ENCODE measurements around the gene PLPP3. TPM values are rescaled to one million over a fixed set of nuclear protein-coding genes. Genes with fewer than 3 reads are reported as not detected.
"Not testable (repeated sequence)": the region's sequence is repeated elsewhere in the genome, so short reads cannot be mapped to it uniquely, and the experiment has no call there.

PLPP3 gene
- total RNA-seq, 1 donor from 2014 or later: 4.6 TPM

GRCh38 chr1:56617141-56617540 is 37.8 kb upstream of the PLPP3 start:
- no peak overlapping the region for H3K27ac Mint-ChIP-seq
- no peak for ATAC-seq (ENCODE audit: low read depth)
- intact Hi-C loops (cut with micrococcal nuclease): no loop called here

GRCh38 chr1:56610770-56611169 is 31.4 kb upstream of the PLPP3 start:
- ATAC-seq (ENCODE audit: low read depth); intact Hi-C loops (cut with micrococcal nuclease); H3K4me1 Mint-ChIP-seq; CTCF ChIA-PET; POLR2A ChIA-PET; H3K9me3 Mint-ChIP-seq; H3K4me3 Mint-ChIP-seq; H3K36me3 Mint-ChIP-seq (ENCODE audit: low read depth); H3K27ac Mint-ChIP-seq; DNase-seq: not testable (repeated sequence)
- peaks cover 14% of the 10 kb centered on the region for H3K27me3 Mint-ChIP-seq

More at GRCh38 chr1:56617141-56617540, 37.8 kb upstream of the PLPP3 start:
- no peak for TF ChIP-seq CTCF (IDR thresholded peaks at IDR 0.05)
- DNase-seq: no peak
- no peaks in the 10 kb centered on the region for H3K36me3 Mint-ChIP-seq (ENCODE audit: low read depth)
- ChIA-PET POLR2A (no interaction called here), CTCF (no interaction called here)
- H3K27me3 Mint-ChIP-seq: peaks cover 8% of the 10 kb centered on the region
- no peaks in the 10 kb centered on the region for H3K4me1 Mint-ChIP-seq
- no peak overlapping the region for H3K4me3 Mint-ChIP-seq
- no peaks in the 10 kb centered on the region for H3K9me3 Mint-ChIP-seq

DNA sequence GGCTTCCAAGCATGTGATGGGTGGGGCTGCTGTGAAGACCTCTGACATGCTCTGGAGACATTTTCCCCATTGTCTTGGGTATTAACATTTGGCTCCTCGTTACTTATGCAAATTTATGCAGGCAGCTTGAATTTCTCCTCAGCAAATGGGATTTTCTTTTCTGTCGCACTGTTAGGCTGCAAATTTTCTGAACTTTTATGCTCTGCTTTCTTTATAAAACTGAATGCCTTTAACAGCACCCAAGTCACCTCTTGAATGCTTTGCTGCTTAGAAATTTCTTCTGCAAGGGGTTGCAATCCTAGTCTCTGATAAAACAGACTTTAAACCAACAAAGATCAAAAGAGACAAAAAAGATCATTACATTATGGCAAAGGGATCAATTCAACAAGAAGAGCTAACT is 30.7 kb upstream of the PLPP3 start:
- H3K4me3 Mint-ChIP-seq; intact Hi-C loops (cut with micrococcal nuclease); DNase-seq; POLR2A ChIA-PET; H3K27ac Mint-ChIP-seq; CTCF ChIA-PET; H3K9me3 Mint-ChIP-seq; H3K4me1 Mint-ChIP-seq; H3K36me3 Mint-ChIP-seq (ENCODE audit: low read depth); ATAC-seq (ENCODE audit: low read depth): not testable (repeated sequence)
- H3K27me3 Mint-ChIP-seq: peaks cover 18% of the 10 kb centered on the region

- CTCF ChIA-PET; H3K36me3 Mint-ChIP-seq (ENCODE audit: low read depth); intact Hi-C loops (cut with micrococcal nuclease); ATAC-seq (ENCODE audit: low read depth); H3K4me3 Mint-ChIP-seq; POLR2A ChIA-PET; H3K27ac Mint-ChIP-seq; H3K9me3 Mint-ChIP-seq; H3K4me1 Mint-ChIP-seq; DNase-seq; H3K27me3 Mint-ChIP-seq: not testable (repeated sequence)
These were observed 16.2 kb upstream of the PLPP3 start for GRCh38 chr1:56595397-56596191.

GRCh38 chr1:56591909-56592308 is 12.5 kb upstream of the PLPP3 start:
- POLR2A ChIA-PET: no interaction called here
- H3K27me3 Mint-ChIP-seq: peaks cover 7% of the 10 kb centered on the region
- H3K27ac Mint-ChIP-seq: no peak overlapping the region
- no peaks in the 10 kb centered on the region for H3K4me1 Mint-ChIP-seq
- intact Hi-C loops (cut with micrococcal nuclease): no loop called here
- ATAC-seq (ENCODE audit: low read depth) (no peak), DNase-seq (no peak)
- no peak overlapping the region for H3K4me3 Mint-ChIP-seq
- CTCF ChIA-PET: no interaction called here
- H3K36me3 Mint-ChIP-seq (ENCODE audit: low read depth): no peaks in the 10 kb centered on the region
- H3K9me3 Mint-ChIP-seq: no peaks in the 10 kb centered on the region
- no peak for TF ChIP-seq CTCF (IDR thresholded peaks at IDR 0.05)

DNA sequence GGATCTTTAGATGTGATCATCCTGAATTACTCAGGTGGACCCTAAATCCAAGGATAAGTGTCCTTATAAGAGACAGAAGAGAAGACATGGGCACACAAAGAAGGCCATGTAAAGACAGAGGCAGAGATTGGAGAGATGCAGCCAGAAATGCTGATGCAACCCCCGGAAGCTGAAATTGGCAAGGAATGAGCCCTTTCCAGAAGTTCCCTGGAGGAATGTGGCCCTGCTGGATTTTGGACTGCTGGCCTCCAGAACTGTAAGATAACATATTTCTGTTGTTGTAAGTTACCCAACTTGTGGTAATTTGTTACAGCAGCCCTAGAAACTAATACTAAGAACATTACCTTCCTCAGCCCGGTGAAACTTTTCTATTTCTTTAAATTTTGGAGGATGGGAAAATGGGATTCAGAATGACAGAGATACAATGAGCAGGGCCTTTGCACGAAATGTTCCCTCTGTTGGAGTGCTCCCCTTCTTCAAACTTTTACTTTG is 11.2 kb upstream of the PLPP3 start:
- Mint-ChIP-seq H3K4me1 (no peaks in the 10 kb centered on the region), H3K36me3 (ENCODE audit: low read depth) (no peaks in the 10 kb centered on the region), H3K27ac (no peak overlapping the region), H3K4me3 (no peak overlapping the region), H3K9me3 (no peaks in the 10 kb centered on the region), H3K27me3 (peaks cover 2% of the 10 kb centered on the region)
- ATAC-seq (ENCODE audit: low read depth): no peak
- ChIA-PET POLR2A (no interaction called here), CTCF (no interaction called here)
- intact Hi-C loops (cut with micrococcal nuclease): no loop called here
- no peak for TF ChIP-seq CTCF (IDR thresholded peaks at IDR 0.05)
- DNase-seq: no peak

Measured in activated B cell treated with CpG ODN at 0.5 μM for 24 hours (primary cell).